ENCODE measurements around the gene PPP1R15A. TPM values are rescaled to one million over a fixed set of nuclear protein-coding genes. Genes with fewer than 3 reads are reported as not detected.

The PPP1R15A gene
- total RNA-seq, 1 donor from 2014 or later, result 57.5 TPM

DNA sequence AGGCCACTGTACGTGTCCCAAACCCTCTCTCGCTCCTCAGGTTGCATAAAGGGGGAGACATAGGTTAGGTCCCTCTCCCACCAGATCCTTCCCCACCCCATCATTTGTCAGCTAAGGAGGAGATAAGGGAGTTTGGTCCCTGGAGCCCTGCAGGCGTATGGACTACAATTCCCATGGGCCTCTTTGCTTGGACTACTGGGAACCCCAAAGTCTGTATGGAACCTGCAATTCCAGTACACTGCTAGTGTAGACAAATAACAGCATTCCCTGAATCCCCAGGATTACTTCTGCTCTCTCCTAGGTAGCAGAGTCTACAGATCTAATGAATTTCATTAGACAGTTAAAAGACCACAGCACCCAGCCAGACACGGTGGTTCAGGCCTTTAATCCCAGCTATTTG is 19.9 kb upstream of the PPP1R15A start:
- no peaks in the 10 kb centered on the region for H3K9me3 Mint-ChIP-seq
- no peaks in the 10 kb centered on the region for H3K4me1 Mint-ChIP-seq (ENCODE audit: unreplicated experiment)
- no peaks in the 10 kb centered on the region for H3K36me3 Mint-ChIP-seq
- no peaks in the 10 kb centered on the region for H3K27me3 Mint-ChIP-seq
- TF ChIP-seq, protein P1, sequence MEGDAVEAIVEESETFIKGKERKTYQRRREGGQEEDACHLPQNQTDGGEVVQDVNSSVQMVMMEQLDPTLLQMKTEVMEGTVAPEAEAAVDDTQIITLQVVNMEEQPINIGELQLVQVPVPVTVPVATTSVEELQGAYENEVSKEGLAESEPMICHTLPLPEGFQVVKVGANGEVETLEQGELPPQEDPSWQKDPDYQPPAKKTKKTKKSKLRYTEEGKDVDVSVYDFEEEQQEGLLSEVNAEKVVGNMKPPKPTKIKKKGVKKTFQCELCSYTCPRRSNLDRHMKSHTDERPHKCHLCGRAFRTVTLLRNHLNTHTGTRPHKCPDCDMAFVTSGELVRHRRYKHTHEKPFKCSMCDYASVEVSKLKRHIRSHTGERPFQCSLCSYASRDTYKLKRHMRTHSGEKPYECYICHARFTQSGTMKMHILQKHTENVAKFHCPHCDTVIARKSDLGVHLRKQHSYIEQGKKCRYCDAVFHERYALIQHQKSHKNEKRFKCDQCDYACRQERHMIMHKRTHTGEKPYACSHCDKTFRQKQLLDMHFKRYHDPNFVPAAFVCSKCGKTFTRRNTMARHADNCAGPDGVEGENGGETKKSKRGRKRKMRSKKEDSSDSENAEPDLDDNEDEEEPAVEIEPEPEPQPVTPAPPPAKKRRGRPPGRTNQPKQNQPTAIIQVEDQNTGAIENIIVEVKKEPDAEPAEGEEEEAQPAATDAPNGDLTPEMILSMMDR (conservative IDR thresholded peaks at IDR 0.05), result no peak
- DNase-seq (ENCODE audit: extremely low spot score, unreplicated experiment), result no peak
- H3K27ac Mint-ChIP-seq, result no peak overlapping the region
- H3K4me3 Mint-ChIP-seq, result no peak overlapping the region

DNA sequence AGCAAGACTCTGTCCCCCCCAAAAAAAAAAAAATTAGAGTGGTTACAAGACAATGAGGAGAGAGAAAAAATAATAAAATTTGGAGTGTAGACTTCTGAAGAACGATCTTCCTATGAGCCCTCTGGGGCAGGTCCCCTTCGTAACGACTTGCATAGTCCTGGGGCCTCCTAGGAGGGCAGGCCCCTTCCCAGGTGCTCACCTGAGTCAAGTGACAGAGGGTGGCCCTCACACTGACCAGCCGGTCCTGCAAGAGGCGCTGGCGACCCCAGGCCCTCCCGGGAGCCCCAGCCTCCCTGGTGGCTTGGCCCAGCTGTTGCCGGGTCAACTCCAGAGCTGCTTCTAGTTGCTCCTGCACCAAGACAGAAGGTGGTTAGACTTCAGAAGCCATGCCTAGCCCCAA is 18.7 kb upstream of the PPP1R15A start:
- no peak for DNase-seq (ENCODE audit: extremely low spot score, unreplicated experiment)
- Mint-ChIP-seq H3K36me3 (no peaks in the 10 kb centered on the region), H3K27ac (no peak overlapping the region), H3K9me3 (no peaks in the 10 kb centered on the region), H3K4me3 (no peak overlapping the region), H3K27me3 (no peaks in the 10 kb centered on the region), H3K4me1 (ENCODE audit: unreplicated experiment) (no peaks in the 10 kb centered on the region)
- TF ChIP-seq, protein P1 (conservative IDR thresholded peaks at IDR 0.05), result no peak

- no peak for DNase-seq (ENCODE audit: extremely low spot score, unreplicated experiment)
- H3K27ac Mint-ChIP-seq, result no peak overlapping the region
- TF ChIP-seq, protein P1 (conservative IDR thresholded peaks at IDR 0.05), result no peak
- no peaks in the 10 kb centered on the region for H3K27me3 Mint-ChIP-seq
- no peaks in the 10 kb centered on the region for H3K9me3 Mint-ChIP-seq
- no peak overlapping the region for H3K4me3 Mint-ChIP-seq
- no peaks in the 10 kb centered on the region for H3K36me3 Mint-ChIP-seq
- H3K4me1 Mint-ChIP-seq (ENCODE audit: unreplicated experiment), result no peaks in the 10 kb centered on the region
These were observed 18.1 kb upstream of the PPP1R15A start for GRCh38 chr19:48854103-48854502.

GRCh38 chr19:48856921-48857320 is 15.3 kb upstream of the PPP1R15A start:
- Mint-ChIP-seq H3K4me3 (no peak overlapping the region), H3K27me3 (no peaks in the 10 kb centered on the region), H3K36me3 (peaks cover 9% of the 10 kb centered on the region), H3K9me3 (no peaks in the 10 kb centered on the region), H3K27ac (no peak overlapping the region), H3K4me1 (ENCODE audit: unreplicated experiment) (no peaks in the 10 kb centered on the region)
- TF ChIP-seq, protein P1 (conservative IDR thresholded peaks at IDR 0.05), result no peak
- no peak for DNase-seq (ENCODE audit: extremely low spot score, unreplicated experiment)

- H3K4me1 Mint-ChIP-seq (ENCODE audit: unreplicated experiment), result no peaks in the 10 kb centered on the region
- no peak for DNase-seq (ENCODE audit: extremely low spot score, unreplicated experiment)
- H3K36me3 Mint-ChIP-seq, result peaks cover 9% of the 10 kb centered on the region
- no peak overlapping the region for H3K4me3 Mint-ChIP-seq
- TF ChIP-seq, protein P1 (conservative IDR thresholded peaks at IDR 0.05), result no peak
- no peaks in the 10 kb centered on the region for H3K27me3 Mint-ChIP-seq
- H3K9me3 Mint-ChIP-seq, result no peaks in the 10 kb centered on the region
- no peak overlapping the region for H3K27ac Mint-ChIP-seq
These were observed 13.1 kb upstream of the PPP1R15A start for GRCh38 chr19:48858984-48859710.

All from type B pancreatic cell (in vitro differentiated cells).